ENCODE data around the gene CAPN13.

The CAPN13 gene

GRCh38 chr2:30823452-30823851 is 16.2 kb upstream of the CAPN13 start:
- Histone ChIP-seq H3K4me2 (ENCODE audit: low read depth, low read length, poor library complexity, severe bottlenecking) (no peak overlapping the region), H2AFZ (ENCODE audit: low read length) (no peak overlapping the region)

GRCh38 chr2:30821960-30822359 is 14.7 kb upstream of the CAPN13 start:
- Histone ChIP-seq H3K4me1 (ENCODE audit: insufficient read depth, low read length, poor library complexity, severe bottlenecking) (no peaks in the 10 kb centered on the region), H3K27me3 (ENCODE audit: insufficient read depth, low read length, poor library complexity, severe bottlenecking) (no peaks in the 10 kb centered on the region), H3K9me3 (ENCODE audit: insufficient read depth, low read depth, low read length) (peaks cover 2% of the 10 kb centered on the region; the same call in 1 of the 2 replicates), H3K79me2 (ENCODE audit: insufficient read depth, low read length) (no peaks in the 10 kb centered on the region), H3K9me2 (replicated peaks; ENCODE audit: low read depth, low read length) (no peaks in the 10 kb centered on the region), H3K4me3 (ENCODE audit: low read length, poor library complexity, severe bottlenecking) (no peak overlapping the region), H3K9ac (ENCODE audit: low read depth, low read length, poor library complexity, severe bottlenecking) (no peak overlapping the region), H3F3A (ENCODE audit: low read depth) (no peaks in the 10 kb centered on the region), H4K20me1 (ENCODE audit: insufficient read depth, low read length, poor library complexity, severe bottlenecking) (no peaks in the 10 kb centered on the region), H2AFZ (ENCODE audit: low read length) (no peak overlapping the region), H3K36me3 (ENCODE audit: insufficient read depth, low read length) (no peaks in the 10 kb centered on the region), H3K4me2 (ENCODE audit: low read depth, low read length, poor library complexity, severe bottlenecking) (no peak overlapping the region)
- TF ChIP-seq CTCF (conservative IDR thresholded peaks at IDR 0.05; ENCODE audit: low read length) = no peak
- no peak for TF ChIP-seq EZH2phosphoT487 (IDR thresholded peaks at IDR 0.05; ENCODE audit: borderline replicate concordance)

More at GRCh38 chr2:30823452-30823851, 16.2 kb upstream of the CAPN13 start:
- no peaks in the 10 kb centered on the region for H3K27me3 ChIP-seq (ENCODE audit: insufficient read depth, low read length, poor library complexity, severe bottlenecking)
- no peaks in the 10 kb centered on the region for H3K4me1 ChIP-seq (ENCODE audit: insufficient read depth, low read length, poor library complexity, severe bottlenecking)
- H3F3A ChIP-seq (ENCODE audit: low read depth) = no peaks in the 10 kb centered on the region
- H3K9me3 ChIP-seq (ENCODE audit: insufficient read depth, low read depth, low read length) = peaks cover 3% of the 10 kb centered on the region; the same call in 1 of the 2 replicates
- no peak for TF ChIP-seq EZH2phosphoT487 (IDR thresholded peaks at IDR 0.05; ENCODE audit: borderline replicate concordance)
- TF ChIP-seq CTCF (conservative IDR thresholded peaks at IDR 0.05; ENCODE audit: low read length) = no peak
- H3K9ac ChIP-seq (ENCODE audit: low read depth, low read length, poor library complexity, severe bottlenecking) = no peak overlapping the region
- no peaks in the 10 kb centered on the region for H3K36me3 ChIP-seq (ENCODE audit: insufficient read depth, low read length)
- no peaks in the 10 kb centered on the region for H3K9me2 ChIP-seq (replicated peaks; ENCODE audit: low read depth, low read length)
- no peak overlapping the region for H3K4me3 ChIP-seq (ENCODE audit: low read length, poor library complexity, severe bottlenecking)
- no peaks in the 10 kb centered on the region for H4K20me1 ChIP-seq (ENCODE audit: insufficient read depth, low read length, poor library complexity, severe bottlenecking)
- H3K79me2 ChIP-seq (ENCODE audit: insufficient read depth, low read length) = no peaks in the 10 kb centered on the region

GRCh38 chr2:30820381-30821055 is 13.3 kb upstream of the CAPN13 start:
- H2AFZ ChIP-seq (ENCODE audit: low read length) = no peak overlapping the region

More at GRCh38 chr2:30820381-30821055, 13.3 kb upstream of the CAPN13 start:
- Histone ChIP-seq H3K79me2 (ENCODE audit: insufficient read depth, low read length) (no peaks in the 10 kb centered on the region), H3K36me3 (ENCODE audit: insufficient read depth, low read length) (no peaks in the 10 kb centered on the region), H3K4me1 (ENCODE audit: insufficient read depth, low read length, poor library complexity, severe bottlenecking) (no peaks in the 10 kb centered on the region), H3K9me3 (ENCODE audit: insufficient read depth, low read depth, low read length) (no peaks in the 10 kb centered on the region; the same call in 1 of the 2 replicates), H3K4me2 (ENCODE audit: low read depth, low read length, poor library complexity, severe bottlenecking) (no peak overlapping the region), H3K9ac (ENCODE audit: low read depth, low read length, poor library complexity, severe bottlenecking) (no peak overlapping the region), H3K9me2 (replicated peaks; ENCODE audit: low read depth, low read length) (no peaks in the 10 kb centered on the region), H3F3A (ENCODE audit: low read depth) (no peaks in the 10 kb centered on the region), H3K27me3 (ENCODE audit: insufficient read depth, low read length, poor library complexity, severe bottlenecking) (no peaks in the 10 kb centered on the region), H4K20me1 (ENCODE audit: insufficient read depth, low read length, poor library complexity, severe bottlenecking) (no peaks in the 10 kb centered on the region), H3K4me3 (ENCODE audit: low read length, poor library complexity, severe bottlenecking) (no peak overlapping the region)
- no peak for TF ChIP-seq CTCF (conservative IDR thresholded peaks at IDR 0.05; ENCODE audit: low read length)
- TF ChIP-seq EZH2phosphoT487 (IDR thresholded peaks at IDR 0.05; ENCODE audit: borderline replicate concordance) = no peak
